Measurements from ENCODE around the gene PACRG.

The PACRG gene

GRCh38 chr6:163342571-163343539 is 615.1 kb downstream of the PACRG start:
- no peak for DNase-seq

- no peak for DNase-seq
These were observed 615.8 kb downstream of the PACRG start for GRCh38 chr6:163343609-163344008.

- no peak for DNase-seq
These were observed 616.6 kb downstream of the PACRG start for GRCh38 chr6:163344411-163344810.

- DNase-seq, result no peak
These were observed 618.2 kb downstream of the PACRG start for GRCh38 chr6:163345931-163346330.

- DNase-seq, result no peak
These were observed 618.8 kb downstream of the PACRG start for GRCh38 chr6:163346497-163346961.

- DNase-seq, result no peak
These were observed 619.3 kb downstream of the PACRG start for GRCh38 chr6:163347021-163347446.

- DNase-seq, result no peak
These were observed 621.3 kb downstream of the PACRG start for GRCh38 chr6:163348789-163349680.

GRCh38 chr6:163349696-163350095 is 621.9 kb downstream of the PACRG start:
- DNase-seq, result no peak

GRCh38 chr6:163351013-163351412 is 623.2 kb downstream of the PACRG start:
- DNase-seq, result no peak

- no peak for DNase-seq
These were observed 624.4 kb downstream of the PACRG start for GRCh38 chr6:163352011-163352685.

GRCh38 chr6:163352966-163353365 is 625.2 kb downstream of the PACRG start:
- DNase-seq, result no peak

GRCh38 chr6:163354085-163354484 is 626.3 kb downstream of the PACRG start:
- DNase-seq, result no peak

GRCh38 chr6:163354761-163355425 is 627.1 kb downstream of the PACRG start:
- DNase-seq, result no peak

GRCh38 chr6:163355426-163355991 is 627.7 kb downstream of the PACRG start:
- no peak for DNase-seq

GRCh38 chr6:163356324-163356723 is 628.5 kb downstream of the PACRG start:
- peak; percentile 11 for DNase-seq

- no peak for DNase-seq
These were observed 629.0 kb downstream of the PACRG start for GRCh38 chr6:163356743-163357142.

- no peak for DNase-seq
These were observed 636.9 kb downstream of the PACRG start for GRCh38 chr6:163364641-163365040.
